Astrocyte of the cerebellum (primary cell): ENCODE results near the gene CLSTN2.

Source experiments
- DNase-seq: peaks from one replicate; pipeline ENCODE4 v3.0.0-alpha.2; 2011; ENCODE audit warnings: low read depth
- H3K4me3 ChIP-seq: 2 replicates; pipeline ENCODE4 v1.5.1; 2011; ENCODE audit warnings: mild to moderate bottlenecking, low read depth, low read length, moderate library complexity
- CTCF ChIP-seq: IDR thresholded peaks from 2 replicates; pipeline ENCODE4 v1.5.1; 2012; ENCODE audit warnings: low read length, low read depth, moderate library complexity, mild to moderate bottlenecking; ENCODE audit errors: missing control alignments
- in situ Hi-C: cut with HindIII; loops from 2 replicates; pipeline ENCODE4 v1.10.0; 2017; ENCODE audit warnings: low sequenced_read_pairs

Gene CLSTN2

GRCh38 chr3:139940622-139941021, 5.6 kb downstream of the CLSTN2 start:
- H3K4me3 ChIP-seq, result no peak overlapping the region
- no peak for TF ChIP-seq CTCF
- in situ Hi-C loops, result no loop called here
- DNase-seq, result no peak

GRCh38 chr3:139941580-139941979, 6.6 kb downstream of the CLSTN2 start:
- TF ChIP-seq CTCF, result no peak
- no peak overlapping the region for H3K4me3 ChIP-seq
- DNase-seq, result no peak
- in situ Hi-C loops, result no loop called here

- in situ Hi-C loops, result no loop called here
- TF ChIP-seq CTCF, result no peak
- DNase-seq, result no peak
- no peak overlapping the region for H3K4me3 ChIP-seq
Measured at GRCh38 chr3:139944256-139944910, 9.4 kb downstream of the CLSTN2 start.

- no peak overlapping the region for H3K4me3 ChIP-seq
- in situ Hi-C loops, result no loop called here
- TF ChIP-seq CTCF, result no peak
- DNase-seq, result no peak
Measured at GRCh38 chr3:139945386-139945785, 10.4 kb downstream of the CLSTN2 start.

- TF ChIP-seq CTCF, result no peak
- H3K4me3 ChIP-seq, result no peak overlapping the region
- in situ Hi-C loops, result no loop called here
- no peak for DNase-seq
Measured at GRCh38 chr3:139945942-139946341, 11.0 kb downstream of the CLSTN2 start.

- DNase-seq, result no peak
- in situ Hi-C loops, result no loop called here
- H3K4me3 ChIP-seq, result no peak overlapping the region
- TF ChIP-seq CTCF, result no peak
Measured at GRCh38 chr3:139948467-139948866, 13.5 kb downstream of the CLSTN2 start.
